ENCODE measurements around the gene NIT2.

Gene NIT2

GRCh38 chr3:100370756-100371155 lies 36.2 kb downstream of the NIT2 start:
- H3K27ac ChIP-seq (ENCODE audit: low read depth, low read length, poor library complexity, severe bottlenecking), result no peak overlapping the region
- H3K9me3 ChIP-seq (ENCODE audit: low read length), result no peaks in the 10 kb centered on the region
- TF ChIP-seq EZH2 (IDR thresholded peaks at IDR 0.05; ENCODE audit: borderline replicate concordance, low read length), result no peak
- TF ChIP-seq CTCF (IDR thresholded peaks at IDR 0.05; ENCODE audit: low read length), result no peak
- H3K4me2 ChIP-seq (ENCODE audit: low read length), result no peak overlapping the region
- H3K4me3 ChIP-seq (ENCODE audit: low read depth, low read length, poor library complexity, severe bottlenecking), result no peak overlapping the region
- H3F3A ChIP-seq (ENCODE audit: insufficient read depth, low read length), result 0 out of 2 replicates have a peak, but pooled peaks cover 3% of the 10 kb centered on the region
- no peaks in the 10 kb centered on the region for H3K27me3 ChIP-seq (ENCODE audit: insufficient read depth, low read length)
- no peaks in the 10 kb centered on the region for H3K79me2 ChIP-seq (ENCODE audit: insufficient read depth, low read length)
- H2AFZ ChIP-seq (ENCODE audit: low read length), result no peak overlapping the region
- H3K36me3 ChIP-seq (ENCODE audit: insufficient read depth, low read length), result peaks cover 89% of the 10 kb centered on the region
- no peak overlapping the region for H3K9ac ChIP-seq (ENCODE audit: low read length)
- no peaks in the 10 kb centered on the region for H4K20me1 ChIP-seq (ENCODE audit: insufficient read depth, low read length)
- H3K9me2 ChIP-seq (ENCODE audit: low read depth, low read length), result no peaks in the 10 kb centered on the region
- no peaks in the 10 kb centered on the region for H3K4me1 ChIP-seq (ENCODE audit: insufficient read depth, low read length, severe bottlenecking)

GRCh38 chr3:100374521-100374920 lies 40.0 kb downstream of the NIT2 start:
- Histone ChIP-seq H3F3A (ENCODE audit: insufficient read depth, low read length) (no peaks in the 10 kb centered on the region), H2AFZ (ENCODE audit: low read length) (no peak overlapping the region), H3K79me2 (ENCODE audit: insufficient read depth, low read length) (no peaks in the 10 kb centered on the region), H3K9me3 (ENCODE audit: low read length) (no peaks in the 10 kb centered on the region), H3K36me3 (ENCODE audit: insufficient read depth, low read length) (peaks cover 89% of the 10 kb centered on the region), H3K4me2 (ENCODE audit: low read length) (no peak overlapping the region), H4K20me1 (ENCODE audit: insufficient read depth, low read length) (no peaks in the 10 kb centered on the region), H3K27me3 (ENCODE audit: insufficient read depth, low read length) (no peaks in the 10 kb centered on the region), H3K9ac (ENCODE audit: low read length) (no peak overlapping the region), H3K9me2 (ENCODE audit: low read depth, low read length) (no peaks in the 10 kb centered on the region), H3K4me3 (ENCODE audit: low read depth, low read length, poor library complexity, severe bottlenecking) (no peak overlapping the region), H3K4me1 (ENCODE audit: insufficient read depth, low read length, severe bottlenecking) (no peaks in the 10 kb centered on the region), H3K27ac (ENCODE audit: low read depth, low read length, poor library complexity, severe bottlenecking) (no peak overlapping the region)
- no peak for TF ChIP-seq CTCF (IDR thresholded peaks at IDR 0.05; ENCODE audit: low read length)
- TF ChIP-seq EZH2 (IDR thresholded peaks at IDR 0.05; ENCODE audit: borderline replicate concordance, low read length), result no peak

GRCh38 chr3:100376301-100376700 lies 41.7 kb downstream of the NIT2 start:
- Histone ChIP-seq H3F3A (ENCODE audit: insufficient read depth, low read length) (no peaks in the 10 kb centered on the region), H3K4me2 (ENCODE audit: low read length) (no peak overlapping the region), H2AFZ (ENCODE audit: low read length) (no peak overlapping the region), H3K27ac (ENCODE audit: low read depth, low read length, poor library complexity, severe bottlenecking) (no peak overlapping the region), H3K36me3 (ENCODE audit: insufficient read depth, low read length) (peaks cover 92% of the 10 kb centered on the region), H3K27me3 (ENCODE audit: insufficient read depth, low read length) (no peaks in the 10 kb centered on the region), H3K9me2 (ENCODE audit: low read depth, low read length) (no peaks in the 10 kb centered on the region), H3K79me2 (ENCODE audit: insufficient read depth, low read length) (no peaks in the 10 kb centered on the region), H4K20me1 (ENCODE audit: insufficient read depth, low read length) (no peaks in the 10 kb centered on the region), H3K4me1 (ENCODE audit: insufficient read depth, low read length, severe bottlenecking) (no peaks in the 10 kb centered on the region), H3K4me3 (ENCODE audit: low read depth, low read length, poor library complexity, severe bottlenecking) (no peak overlapping the region), H3K9me3 (ENCODE audit: low read length) (no peaks in the 10 kb centered on the region), H3K9ac (ENCODE audit: low read length) (no peak overlapping the region)
- TF ChIP-seq EZH2 (IDR thresholded peaks at IDR 0.05; ENCODE audit: borderline replicate concordance, low read length), result no peak
- TF ChIP-seq CTCF (IDR thresholded peaks at IDR 0.05; ENCODE audit: low read length), result no peak

Data from OCI-LY1 (cell line).